SK-N-SH (cell line): ENCODE measurements around the gene MEGF10. TPM values are rescaled to one million over a fixed set of nuclear protein-coding genes. Genes with fewer than 3 reads are reported as not detected.

Experiments used
- CTCF ChIA-PET: fragments of 300-600, 350-600 bp; formaldehyde crosslinking; extraction: SDS; loops from one replicate; lab custom pipeline; 2021; lab: Yijun Ruan, JAX
- POLR2A ChIA-PET: fragments of 350-600 bp; sonication (Branson Sonifier 250); formaldehyde crosslinking; extraction: SDS; loops from one replicate; lab custom pipeline; 2020; ENCODE audit warnings: antibody characterized with exemption, inconsistent platforms; lab: Yijun Ruan, JAX
- DNase-seq: peaks from one replicate; pipeline ENCODE4 v3.0.0; 2012
- H2AFZ ChIP-seq: fragments of 200-600 bp; sonication (generic); 2 replicates; pipeline ENCODE4 v1.8.1; 2016; ENCODE audit warnings: antibody characterized with exemption, mild to moderate bottlenecking, low read depth
- H3F3A ChIP-seq: fragments of 200-600 bp; sonication (generic); replicated peaks from 2 replicates; pipeline ENCODE3; 2016; ENCODE audit warnings: antibody characterized with exemption, mild to moderate bottlenecking; ENCODE audit not compliant: insufficient read depth
- H3K27ac ChIP-seq, 2 experiments: fragments of 200-500 bp in 1 of 2; fragments of 200-600 bp in 1 of 2; sonication (Bioruptor generic) in 1 of 2; sonication (generic), shearing (Covaris generic) in 1 of 2; 2 replicates each; pipeline versions ENCODE4 v1.5.1 to v1.6.1; 2014 to 2016; ENCODE audit warnings: low read depth in 2 of 2, inconsistent platforms in 1 of 2, low read length in 1 of 2, mild to moderate bottlenecking in 1 of 2, mixed read lengths in 1 of 2
- H3K27me3 ChIP-seq: fragments of 200-600 bp; sonication (generic), shearing (Covaris generic); 2 replicates; pipeline ENCODE4 v1.6.1; 2016; ENCODE audit warnings: mixed run types; ENCODE audit not compliant: insufficient read depth
- H3K36me3 ChIP-seq, 2 experiments: fragments of 200-500 bp in 1 of 2; fragments of 200-600 bp in 1 of 2; sonication (Bioruptor generic) in 1 of 2; sonication (generic) in 1 of 2; replicated peaks in 1 of 2; 2 replicates each; pipeline versions ENCODE3 to v1.5.1; 2014 to 2016; ENCODE audit warnings: low read length in 1 of 2, mild to moderate bottlenecking in 1 of 2; ENCODE audit not compliant: insufficient read depth in 2 of 2, control insufficient read depth in 1 of 2
- H3K4me1 ChIP-seq, 2 experiments: fragments of 200-500 bp in 1 of 2; fragments of 200-600 bp in 1 of 2; sonication (Bioruptor generic) in 1 of 2; sonication (generic), shearing (Covaris generic) in 1 of 2; 2 replicates each; pipeline versions ENCODE4 v1.5.1 to v1.6.1; 2014 to 2016; ENCODE audit warnings: low read depth in 1 of 2, low read length in 1 of 2, mixed run types in 1 of 2; ENCODE audit not compliant: insufficient read depth in 2 of 2, control insufficient read depth in 1 of 2
- H3K4me2 ChIP-seq: fragments of 200-600 bp; sonication (generic), shearing (Covaris generic); 2 replicates; pipeline ENCODE4 v1.6.1; 2017; ENCODE audit warnings: mixed run types
- H3K4me3 ChIP-seq, 2 experiments: fragments of 200-500 bp in 1 of 2; fragments of 200-600 bp in 1 of 2; sonication (Bioruptor generic) in 1 of 2; sonication (generic), shearing (Covaris generic) in 1 of 2; 2 replicates each; pipeline versions ENCODE4 v1.5.1 to v1.8.1; 2014 to 2016; ENCODE audit warnings: low read depth in 2 of 2, inconsistent platforms in 1 of 2, low read length in 1 of 2, mild to moderate bottlenecking in 1 of 2, mixed read lengths in 1 of 2, moderate library complexity in 1 of 2
- H3K79me2 ChIP-seq: fragments of 200-600 bp; sonication (generic); 2 replicates; pipeline ENCODE4 v1.8.1; 2017; ENCODE audit warnings: mild to moderate bottlenecking; ENCODE audit not compliant: insufficient read depth
- H3K9ac ChIP-seq: fragments of 200-600 bp; sonication (generic); 2 replicates; pipeline ENCODE4 v1.6.1; 2017; ENCODE audit warnings: mixed run types
- H3K9me2 ChIP-seq: fragments of 200-600 bp; sonication (generic); 2 replicates; pipeline ENCODE4 v1.6.1; 2017; ENCODE audit warnings: mixed run types
- H3K9me3 ChIP-seq: fragments of 200-600 bp; sonication (generic); 2 replicates; pipeline ENCODE4 v1.6.1; 2017; ENCODE audit warnings: mixed run types, mild to moderate bottlenecking, moderate library complexity
- H4K20me1 ChIP-seq: fragments of 200-600 bp; sonication (generic); 2 replicates; pipeline ENCODE4 v1.6.1; 2017; ENCODE audit warnings: mild to moderate bottlenecking, mixed run types; ENCODE audit not compliant: insufficient read depth
- ELF1 ChIP-seq: IDR thresholded peaks from 2 replicates; pipeline ENCODE4 v1.4.0; 2012
- EZH2phosphoT487 ChIP-seq: fragments of 200-600 bp; sonication (generic); IDR thresholded peaks from 2 replicates; pipeline ENCODE4 v1.6.1; 2017; ENCODE audit warnings: low read depth, mixed run types, mild to moderate bottlenecking, antibody characterized with exemption, moderate library complexity, borderline replicate concordance
- GABPA ChIP-seq: IDR thresholded peaks from 2 replicates; pipeline ENCODE4 v1.4.0; 2012; ENCODE audit warnings: low read depth, mild to moderate bottlenecking
- RAD21 ChIP-seq: IDR thresholded peaks from 2 replicates; pipeline ENCODE4 v1.6.1; 2012; ENCODE audit warnings: mild to moderate bottlenecking, low read length
- RFX5 ChIP-seq: IDR thresholded peaks from 2 replicates; pipeline ENCODE4 v1.6.1; 2012; ENCODE audit warnings: mild to moderate bottlenecking, improper control_type of control experiment, low read length
- TCF12 ChIP-seq: IDR thresholded peaks from 2 replicates; pipeline ENCODE4 v1.4.0; 2012
- TEAD4 ChIP-seq: IDR thresholded peaks from 2 replicates; pipeline ENCODE4 v1.4.0; 2012; ENCODE audit warnings: mild to moderate bottlenecking, borderline replicate concordance; ENCODE audit not compliant: insufficient read depth
- WGBS: methylation state at CpG from one replicate; pipeline ENCODE4 v1.1.6; 2017; ENCODE audit warnings: low lambda C conversion rate; 5-methylcytosine and 5-hydroxymethylcytosine counted together
- polyA plus RNA-seq, 3 experiments: library from polyadenylated mRNA; depleted of rRNA; stranded (reverse); fragments of >200 nt; gene quantifications; 2 replicates each; pipeline ENCODE4 v1.2.3, GENCODE V29; 2012
- TF ChIP-seq, protein P1 (sequence below): IDR thresholded peaks from 2 replicates; pipeline ENCODE4 v1.6.1; 2012; ENCODE audit warnings: mild to moderate bottlenecking, low read depth, low read length, moderate library complexity
- TF ChIP-seq, protein P2 (sequence below): fragments of 150-350 bp; IDR thresholded peaks from 2 replicates; pipeline ENCODE4 v1.6.1; 2016; ENCODE audit warnings: mild to moderate bottlenecking, low read depth, low read length

MEGF10 gene
- polyA plus RNA-seq, 1 of the 3 experiments (the other 2 are of a cell fraction), result 1.1 TPM

DNA sequence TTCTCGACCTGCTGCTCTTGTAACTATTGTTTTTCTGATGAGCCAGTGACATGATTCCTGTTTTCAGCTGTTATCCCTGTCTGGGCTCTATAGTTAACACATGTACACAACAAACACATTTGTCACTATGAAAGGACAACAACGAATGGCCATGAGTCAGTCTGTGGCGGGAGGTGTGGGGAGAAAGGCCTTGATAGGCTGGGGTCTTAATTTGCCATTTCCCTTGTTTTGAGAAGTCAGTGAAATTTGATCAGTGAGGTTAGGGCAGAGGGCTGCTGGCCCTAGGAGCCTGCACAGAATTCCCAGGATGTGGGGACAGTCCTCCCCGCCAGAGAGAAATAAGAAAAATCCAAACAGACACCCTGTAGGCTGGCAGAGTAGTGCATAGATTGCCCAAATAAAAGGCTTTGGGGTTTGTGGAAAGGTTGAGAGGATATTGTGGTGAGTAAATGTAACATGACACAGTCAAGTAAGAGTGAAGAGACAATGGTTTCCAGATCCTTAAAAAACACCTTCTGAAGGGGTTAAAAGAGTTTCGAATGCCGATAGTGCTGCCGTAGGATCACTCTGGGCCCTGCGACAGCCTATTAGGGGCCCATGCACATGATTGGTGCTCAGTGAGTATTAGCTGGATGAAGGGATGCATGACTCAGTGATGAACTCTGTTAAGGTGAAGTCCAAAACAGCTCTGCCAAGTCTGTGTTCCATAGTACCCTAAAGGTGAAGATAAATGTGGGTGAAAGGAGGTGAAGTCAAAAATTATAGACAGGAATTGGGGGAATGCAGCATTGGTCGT lies 115.9 kb downstream of the MEGF10 start (continued):
- TF ChIP-seq, protein P1, sequence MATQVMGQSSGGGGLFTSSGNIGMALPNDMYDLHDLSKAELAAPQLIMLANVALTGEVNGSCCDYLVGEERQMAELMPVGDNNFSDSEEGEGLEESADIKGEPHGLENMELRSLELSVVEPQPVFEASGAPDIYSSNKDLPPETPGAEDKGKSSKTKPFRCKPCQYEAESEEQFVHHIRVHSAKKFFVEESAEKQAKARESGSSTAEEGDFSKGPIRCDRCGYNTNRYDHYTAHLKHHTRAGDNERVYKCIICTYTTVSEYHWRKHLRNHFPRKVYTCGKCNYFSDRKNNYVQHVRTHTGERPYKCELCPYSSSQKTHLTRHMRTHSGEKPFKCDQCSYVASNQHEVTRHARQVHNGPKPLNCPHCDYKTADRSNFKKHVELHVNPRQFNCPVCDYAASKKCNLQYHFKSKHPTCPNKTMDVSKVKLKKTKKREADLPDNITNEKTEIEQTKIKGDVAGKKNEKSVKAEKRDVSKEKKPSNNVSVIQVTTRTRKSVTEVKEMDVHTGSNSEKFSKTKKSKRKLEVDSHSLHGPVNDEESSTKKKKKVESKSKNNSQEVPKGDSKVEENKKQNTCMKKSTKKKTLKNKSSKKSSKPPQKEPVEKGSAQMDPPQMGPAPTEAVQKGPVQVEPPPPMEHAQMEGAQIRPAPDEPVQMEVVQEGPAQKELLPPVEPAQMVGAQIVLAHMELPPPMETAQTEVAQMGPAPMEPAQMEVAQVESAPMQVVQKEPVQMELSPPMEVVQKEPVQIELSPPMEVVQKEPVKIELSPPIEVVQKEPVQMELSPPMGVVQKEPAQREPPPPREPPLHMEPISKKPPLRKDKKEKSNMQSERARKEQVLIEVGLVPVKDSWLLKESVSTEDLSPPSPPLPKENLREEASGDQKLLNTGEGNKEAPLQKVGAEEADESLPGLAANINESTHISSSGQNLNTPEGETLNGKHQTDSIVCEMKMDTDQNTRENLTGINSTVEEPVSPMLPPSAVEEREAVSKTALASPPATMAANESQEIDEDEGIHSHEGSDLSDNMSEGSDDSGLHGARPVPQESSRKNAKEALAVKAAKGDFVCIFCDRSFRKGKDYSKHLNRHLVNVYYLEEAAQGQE, result no peak
- TF ChIP-seq TEAD4 (no peak), GABPA (no peak), TCF12 (no peak), EZH2phosphoT487 (no peak), RFX5 (no peak)
- TF ChIP-seq, protein P2, sequence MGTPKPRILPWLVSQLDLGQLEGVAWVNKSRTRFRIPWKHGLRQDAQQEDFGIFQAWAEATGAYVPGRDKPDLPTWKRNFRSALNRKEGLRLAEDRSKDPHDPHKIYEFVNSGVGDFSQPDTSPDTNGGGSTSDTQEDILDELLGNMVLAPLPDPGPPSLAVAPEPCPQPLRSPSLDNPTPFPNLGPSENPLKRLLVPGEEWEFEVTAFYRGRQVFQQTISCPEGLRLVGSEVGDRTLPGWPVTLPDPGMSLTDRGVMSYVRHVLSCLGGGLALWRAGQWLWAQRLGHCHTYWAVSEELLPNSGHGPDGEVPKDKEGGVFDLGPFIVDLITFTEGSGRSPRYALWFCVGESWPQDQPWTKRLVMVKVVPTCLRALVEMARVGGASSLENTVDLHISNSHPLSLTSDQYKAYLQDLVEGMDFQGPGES, result no peak

DNA sequence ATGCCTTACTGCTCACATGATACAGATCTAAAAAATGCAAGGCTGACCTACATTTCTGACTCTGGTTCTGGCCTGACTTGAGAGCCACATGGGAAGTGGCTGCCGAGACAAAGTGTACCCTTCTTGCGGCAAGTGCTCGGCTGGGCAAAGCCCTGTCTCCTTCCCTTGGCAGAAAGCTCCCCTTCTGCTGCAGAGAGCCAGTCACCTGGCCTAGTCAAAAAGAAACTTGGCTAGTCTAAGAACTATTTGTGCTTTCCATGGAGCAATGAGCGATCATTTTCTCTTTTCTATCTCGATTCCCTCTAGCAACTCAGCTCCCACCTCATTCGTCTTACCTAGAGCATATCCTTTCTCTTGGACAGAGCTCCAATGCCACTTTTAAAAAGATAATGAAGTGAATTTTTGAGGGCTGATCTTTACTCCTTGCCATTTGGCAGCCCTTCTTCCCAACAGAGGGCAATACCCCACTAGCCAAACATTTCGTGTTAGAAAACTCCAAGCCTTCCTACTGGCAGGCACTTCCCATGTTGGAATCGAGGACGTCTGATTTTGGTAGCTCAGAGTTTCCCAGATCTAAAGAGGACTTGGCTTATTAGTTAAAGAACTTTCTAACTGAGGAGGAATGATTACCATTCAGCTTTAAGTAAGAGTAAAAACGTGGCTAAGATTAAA lies 118.8 kb downstream of the MEGF10 start:
- H3K36me3 ChIP-seq, result no peaks in the 10 kb centered on the region
- H3K27ac ChIP-seq, result no peak overlapping the region
- no peaks in the 10 kb centered on the region for H4K20me1 ChIP-seq
- 87% methylated on average over 10 of the region's 10 CpGs for WGBS
- no peak for DNase-seq
- no peak overlapping the region for H3K4me2 ChIP-seq
- H3K79me2 ChIP-seq, result no peaks in the 10 kb centered on the region
- ChIA-PET POLR2A (no interaction called here), CTCF (no interaction called here)
- H3K9ac ChIP-seq, result no peak overlapping the region
- H3K27me3 ChIP-seq, result no peaks in the 10 kb centered on the region
- no peaks in the 10 kb centered on the region for H3F3A ChIP-seq
- H3K9me3 ChIP-seq, result no peaks in the 10 kb centered on the region
- H3K4me1 ChIP-seq, result no peaks in the 10 kb centered on the region; a peak in 2 of 4 replicates
- H2AFZ ChIP-seq, result no peak overlapping the region
- H3K4me3 ChIP-seq, result no peak overlapping the region
- H3K9me2 ChIP-seq, result no peaks in the 10 kb centered on the region
- TF ChIP-seq RAD21 (no peak), RFX5 (no peak), EZH2phosphoT487 (no peak), ELF1 (no peak)
- TF ChIP-seq, all 33 proteins: peak for 0
